ENCODE data around the gene SRP54. TPM values are rescaled to one million over a fixed set of nuclear protein-coding genes. Genes with fewer than 3 reads are reported as not detected.
"Not testable (repeated sequence)": the region's sequence is repeated elsewhere in the genome, so short reads cannot be mapped to it uniquely, and the experiment has no call there.

The SRP54 gene
- total RNA-seq: 46.0 TPM

- intact Hi-C loops (cut with DNase I): no loop called here
- peak; percentile 99 for ATAC-seq
- DNase-seq (ENCODE audit: low spot score): peak; percentile 99
Measured at GRCh38 chr14:34982421-34983147, at the start of gene SRP54. SRP54 (plus strand) TSS chr14:34982992; CDS start chr14:34996710, 13,718 bp downstream.

- intact Hi-C loops (cut with DNase I): no loop called here
- DNase-seq (ENCODE audit: low spot score): no peak
- no peak for ATAC-seq
Measured at GRCh38 chr14:34933301-34933700, 49.5 kb upstream of the SRP54 start.

- no peak for ATAC-seq
- no peak for DNase-seq (ENCODE audit: low spot score)
- intact Hi-C loops (cut with DNase I): no loop called here
Measured at GRCh38 chr14:34935488-34935887, 47.3 kb upstream of the SRP54 start.

- ATAC-seq (no peak), DNase-seq (ENCODE audit: low spot score) (no peak)
- intact Hi-C loops (cut with DNase I): no loop called here
Measured at GRCh38 chr14:34937442-34937841, 45.4 kb upstream of the SRP54 start.

- DNase-seq (ENCODE audit: low spot score): no peak
- intact Hi-C loops (cut with DNase I): no loop called here
- no peak for ATAC-seq
Measured at GRCh38 chr14:34937876-34938275, 44.9 kb upstream of the SRP54 start.

GRCh38 chr14:34943506-34943905, 39.3 kb upstream of the SRP54 start:
- no peak for DNase-seq (ENCODE audit: low spot score)
- intact Hi-C loops (cut with DNase I): no loop called here

GRCh38 chr14:34944744-34945143, 38.0 kb upstream of the SRP54 start:
- intact Hi-C loops (cut with DNase I): no loop called here
- ATAC-seq: no peak
- DNase-seq (ENCODE audit: low spot score): no peak

More at GRCh38 chr14:34943506-34943905, 39.3 kb upstream of the SRP54 start:
- ATAC-seq: no peak

- ATAC-seq: no peak
- DNase-seq (ENCODE audit: low spot score): no peak
- intact Hi-C loops (cut with DNase I): no loop called here
Measured at GRCh38 chr14:34946699-34947098, 36.1 kb upstream of the SRP54 start.

- ATAC-seq (peak; percentile 83), DNase-seq (ENCODE audit: low spot score) (no peak)
- intact Hi-C loops (cut with DNase I): no loop called here
Measured at GRCh38 chr14:34951286-34951685, 31.5 kb upstream of the SRP54 start.

- intact Hi-C loops (cut with DNase I): no loop called here
- DNase-seq (ENCODE audit: low spot score) (no peak), ATAC-seq (no peak)
Measured at GRCh38 chr14:34956931-34957330, 25.9 kb upstream of the SRP54 start.

GRCh38 chr14:34957771-34958286, 25.0 kb upstream of the SRP54 start:
- DNase-seq (ENCODE audit: low spot score): no peak
- no peak for ATAC-seq
- intact Hi-C loops (cut with DNase I): no loop called here

GRCh38 chr14:34962106-34962505, 20.7 kb upstream of the SRP54 start:
- DNase-seq (ENCODE audit: low spot score); ATAC-seq; intact Hi-C loops (cut with DNase I): not testable (repeated sequence)

GRCh38 chr14:34964977-34965764, 17.6 kb upstream of the SRP54 start:
- intact Hi-C loops (cut with DNase I): no loop called here
- no peak for ATAC-seq
- DNase-seq (ENCODE audit: low spot score): no peak

- DNase-seq (ENCODE audit: low spot score): no peak
- intact Hi-C loops (cut with DNase I): no loop called here
- no peak for ATAC-seq
Measured at GRCh38 chr14:34965912-34966311, 16.9 kb upstream of the SRP54 start.

- no peak for ATAC-seq
- DNase-seq (ENCODE audit: low spot score): no peak
- intact Hi-C loops (cut with DNase I): no loop called here
Measured at GRCh38 chr14:34966413-34966812, 16.4 kb upstream of the SRP54 start.

GRCh38 chr14:34970665-34971064, 12.1 kb upstream of the SRP54 start:
- no peak for DNase-seq (ENCODE audit: low spot score)
- ATAC-seq: no peak
- intact Hi-C loops (cut with DNase I): no loop called here

GRCh38 chr14:34971381-34971780, 11.4 kb upstream of the SRP54 start:
- intact Hi-C loops (cut with DNase I): no loop called here
- DNase-seq (ENCODE audit: low spot score): no peak

GRCh38 chr14:34971801-34972200, 11.0 kb upstream of the SRP54 start:
- ATAC-seq (no peak), DNase-seq (ENCODE audit: low spot score) (no peak)
- intact Hi-C loops (cut with DNase I): no loop called here

More at GRCh38 chr14:34971381-34971780, 11.4 kb upstream of the SRP54 start:
- no peak for ATAC-seq

GRCh38 chr14:34978444-34978843, 4.3 kb upstream of the SRP54 start:
- intact Hi-C loops (cut with DNase I): no loop called here
- ATAC-seq (no peak), DNase-seq (ENCODE audit: low spot score) (no peak)

GRCh38 chr14:34980337-34980900, 2.4 kb upstream of the SRP54 start:
- ATAC-seq: no peak
- DNase-seq (ENCODE audit: low spot score): no peak
- intact Hi-C loops (cut with DNase I): no loop called here
